K562 (cell line): ENCODE measurements around the gene NR2F6.

Experiments used
- BACH1 ChIP-seq: fragments of 200-800 bp; sonication (Bioruptor generic); IDR thresholded peaks from 2 replicates; pipeline ENCODE4 v1.6.1; 2016; ENCODE audit warnings: missing genetic modification characterization, missing compliant biosample characterization
- CREB1 ChIP-seq, 2 experiments: sonication (generic) in 1 of 2; formaldehyde crosslinking in 1 of 2; IDR thresholded peaks; 2 replicates each; pipeline versions ENCODE4 v1.6.1 to v1.8.0; 2012 to 2022; ENCODE audit warnings: inconsistent platforms in 1 of 2, mild to moderate bottlenecking in 1 of 2, missing genetic modification reagents in 1 of 2, moderate library complexity in 1 of 2
- CTCF ChIP-seq, 3 experiments: IDR thresholded peaks in 2 of 3; conservative IDR thresholded peaks in 1 of 3; 2 replicates each; pipeline ENCODE4 v1.5.1; 2011 to 2012; ENCODE audit warnings: low read length in 3 of 3, mild to moderate bottlenecking in 3 of 3, control low read depth in 2 of 3, improper control_type of control experiment in 1 of 3, inconsistent platforms in 1 of 3, low read depth in 1 of 3, mixed read lengths in 1 of 3, moderate library complexity in 1 of 3; ENCODE audit not compliant: insufficient read depth in 2 of 3
- CXXC5 ChIP-seq: fragments of 250-450 bp; sonication (Bioruptor Pico); IDR thresholded peaks from 2 replicates; pipeline ENCODE4 v1.8.0; 2022; ENCODE audit warnings: inconsistent platforms, mild to moderate bottlenecking, moderate library complexity
- E2F6 ChIP-seq, 2 experiments: IDR thresholded peaks; 2 replicates each; pipeline ENCODE4 v1.6.1; 2011; ENCODE audit warnings: borderline replicate concordance in 1 of 2, control low read depth in 1 of 2, low read depth in 1 of 2, low read length in 1 of 2, mild to moderate bottlenecking in 1 of 2, mixed read lengths in 1 of 2, moderate library complexity in 1 of 2; ENCODE audit not compliant: insufficient read depth in 1 of 2, insufficient read length in 1 of 2, poor library complexity in 1 of 2, severe bottlenecking in 1 of 2; ENCODE audit errors: extremely low read depth in 1 of 2
- ELK1 ChIP-seq: sonication (generic); formaldehyde crosslinking; IDR thresholded peaks from 2 replicates; pipeline ENCODE4 v1.8.1; 2022; ENCODE audit warnings: missing genetic modification reagents
- FOS ChIP-seq: IDR thresholded peaks from 3 replicates; pipeline ENCODE4 v1.6.1; 2011; ENCODE audit not compliant: insufficient read length; ENCODE audit errors: extremely low read depth
- HDAC8 ChIP-seq: fragments of 450-650 bp; IDR thresholded peaks from 2 replicates; pipeline ENCODE4 v1.6.1; 2016; ENCODE audit warnings: mild to moderate bottlenecking, missing genetic modification characterization, moderate library complexity, missing compliant biosample characterization
- KDM5B ChIP-seq: fragments of 200-600 bp; sonication (generic); IDR thresholded peaks from 2 replicates; pipeline ENCODE4 v1.6.1; 2012; ENCODE audit warnings: low read depth, mild to moderate bottlenecking, moderate library complexity, low read length, control low read depth, inconsistent platforms; ENCODE audit not compliant: insufficient replicate concordance
- MTA3 ChIP-seq: fragments of 450-650 bp; formaldehyde crosslinking; IDR thresholded peaks from 2 replicates; pipeline ENCODE4 v1.6.1; 2017; ENCODE audit warnings: mild to moderate bottlenecking, borderline replicate concordance
- NFIC ChIP-seq: fragments of 450-650 bp; IDR thresholded peaks from 2 replicates; pipeline ENCODE4 v1.6.1; 2017; ENCODE audit warnings: mild to moderate bottlenecking, inconsistent platforms
- USF1 ChIP-seq: sonication (generic); formaldehyde crosslinking; IDR thresholded peaks from 2 replicates; pipeline ENCODE4 v1.9.0; 2022; ENCODE audit warnings: mild to moderate bottlenecking, missing genetic modification reagents

- TF ChIP-seq CXXC5 (CRISPR knock-in tag) (no peak), CREB1 (IDR thresholded peaks at IDR 0.05) (no peak), CREB1 (CRISPR knock-in tag; IDR thresholded peaks at IDR 0.05) (no peak), ELK1 (CRISPR knock-in tag) (no peak), MTA3 (no peak), E2F6 (IDR thresholded peaks at IDR 0.05; ENCODE audit: borderline replicate concordance in 1 of 2, extremely low read depth in 1 of 2, insufficient read depth in 1 of 2, insufficient read length in 1 of 2, low read depth in 1 of 2, low read length in 1 of 2, poor library complexity in 1 of 2, severe bottlenecking in 1 of 2) (no peak), CTCF (IDR thresholded peaks at IDR 0.05 in 2 of 3, conservative IDR thresholded peaks at IDR 0.05 in 1 of 3; ENCODE audit: insufficient read depth in 2 of 3, low read depth in 1 of 3, low read length in 3 of 3) (no peak), BACH1 (tag) (no peak), FOS (no peak), HDAC8 (no peak), NFIC (no peak), KDM5B (no peak), USF1 (CRISPR knock-in tag) (no peak)
Measured at GRCh38 chr19:17259118-17259780, 13.5 kb upstream of the NR2F6 start.
